ENCODE data around the gene ADAP1.

DNA sequence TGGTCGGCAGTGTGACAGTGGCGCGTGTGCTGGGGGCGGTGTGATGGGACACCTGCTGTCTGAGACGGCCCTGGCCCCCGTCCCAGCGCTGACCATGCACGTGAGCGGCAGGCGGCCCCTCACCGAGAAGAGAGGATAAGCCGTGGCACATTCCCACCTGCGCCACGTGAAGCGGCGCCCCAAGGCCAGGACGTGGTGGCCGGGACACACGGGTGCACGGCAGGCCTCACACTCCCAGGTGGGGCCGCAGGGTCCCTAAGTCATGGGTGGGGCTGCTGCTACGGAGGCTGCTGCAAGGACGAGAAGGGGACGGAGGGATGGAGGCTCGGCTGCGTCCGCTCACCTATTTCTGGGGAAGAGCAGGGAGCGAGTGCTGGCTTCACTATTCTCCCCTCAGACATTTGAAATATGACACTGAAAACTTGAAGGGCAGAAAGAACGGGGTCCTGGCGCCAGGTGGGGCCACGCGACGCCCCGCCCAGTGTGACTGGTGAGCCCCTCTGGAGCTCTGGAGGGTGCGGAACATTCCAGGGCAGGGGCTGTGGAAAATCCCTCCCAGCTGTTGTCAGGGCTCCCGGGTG, 36.0 kb upstream of the ADAP1 start:
- TF ChIP-seq CTCF (IDR thresholded peaks at IDR 0.05; ENCODE audit: low read length) (no peak), EZH2 (IDR thresholded peaks at IDR 0.05; ENCODE audit: borderline replicate concordance, low read length) (no peak)
